ENCODE data around the gene DLG2.
"Not testable (repeated sequence)": the region's sequence is repeated elsewhere in the genome, so short reads cannot be mapped to it uniquely, and the experiment has no call there.

GRCh38 chr11:84784158-84784557 is 843.0 kb downstream of the DLG2 start:
- TF ChIP-seq CTCF (IDR thresholded peaks at IDR 0.05; ENCODE audit: insufficient read depth, low read length); REST (IDR thresholded peaks at IDR 0.05; ENCODE audit: insufficient replicate concordance, low read depth); POLR2AphosphoS5 (IDR thresholded peaks at IDR 0.05; ENCODE audit: low read depth); GABPA (IDR thresholded peaks at IDR 0.05; ENCODE audit: low read depth); SPI1 (IDR thresholded peaks at IDR 0.05; ENCODE audit: borderline replicate concordance, low read depth): not testable (repeated sequence)
